ENCODE measurements around the gene SDK1.
"Not testable (repeated sequence)": the region's sequence is repeated elsewhere in the genome, so short reads cannot be mapped to it uniquely, and the experiment has no call there.

SDK1 gene

DNA sequence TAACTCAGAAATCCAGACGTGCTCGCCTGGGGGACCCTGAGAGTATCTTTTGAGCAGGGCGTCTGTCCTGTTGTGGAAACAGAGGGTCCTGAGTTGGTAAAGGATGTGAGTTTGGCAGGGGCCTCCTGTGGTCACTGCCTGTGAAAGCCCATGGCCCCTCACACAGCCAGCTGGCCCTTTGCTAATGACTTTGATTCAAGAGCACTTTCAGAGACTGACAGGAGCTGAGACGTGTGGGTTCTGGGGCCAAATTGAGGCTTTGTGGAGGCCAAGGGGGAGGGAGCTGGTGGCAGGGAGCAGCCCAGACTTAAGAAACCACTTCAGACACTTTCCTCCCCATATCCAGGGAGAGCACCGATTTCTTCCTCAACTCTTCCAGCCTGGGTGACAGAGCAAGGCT lies 921.6 kb downstream of the SDK1 start:
- DNase-seq, result no peak

DNA sequence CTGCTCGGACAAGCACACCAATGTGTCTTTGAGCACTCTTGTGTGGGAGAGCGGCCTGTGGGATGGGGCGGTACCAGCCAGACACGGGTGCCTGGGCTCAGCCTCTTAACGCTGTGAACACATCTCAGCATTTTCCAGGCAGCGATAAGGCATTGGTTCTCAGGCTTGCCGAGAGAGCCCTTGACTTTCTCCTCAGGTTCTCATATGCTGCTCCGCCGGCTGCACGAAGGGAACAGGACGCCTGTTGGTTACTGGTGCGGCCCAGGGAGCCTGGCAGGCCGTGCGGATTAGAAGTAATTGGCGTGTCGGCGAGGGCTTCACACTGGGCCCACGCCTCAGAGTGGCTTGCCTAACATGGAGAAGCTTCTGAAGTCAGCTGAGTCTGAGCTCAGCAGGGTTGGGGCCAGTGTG lies 924.3 kb downstream of the SDK1 start:
- no peak for DNase-seq

- no peak for DNase-seq
Observed at GRCh38 chr7:4225881-4226523, 925.0 kb downstream of the SDK1 start.

- DNase-seq, result no peak
Observed at GRCh38 chr7:4226524-4226882, 925.5 kb downstream of the SDK1 start.

DNA sequence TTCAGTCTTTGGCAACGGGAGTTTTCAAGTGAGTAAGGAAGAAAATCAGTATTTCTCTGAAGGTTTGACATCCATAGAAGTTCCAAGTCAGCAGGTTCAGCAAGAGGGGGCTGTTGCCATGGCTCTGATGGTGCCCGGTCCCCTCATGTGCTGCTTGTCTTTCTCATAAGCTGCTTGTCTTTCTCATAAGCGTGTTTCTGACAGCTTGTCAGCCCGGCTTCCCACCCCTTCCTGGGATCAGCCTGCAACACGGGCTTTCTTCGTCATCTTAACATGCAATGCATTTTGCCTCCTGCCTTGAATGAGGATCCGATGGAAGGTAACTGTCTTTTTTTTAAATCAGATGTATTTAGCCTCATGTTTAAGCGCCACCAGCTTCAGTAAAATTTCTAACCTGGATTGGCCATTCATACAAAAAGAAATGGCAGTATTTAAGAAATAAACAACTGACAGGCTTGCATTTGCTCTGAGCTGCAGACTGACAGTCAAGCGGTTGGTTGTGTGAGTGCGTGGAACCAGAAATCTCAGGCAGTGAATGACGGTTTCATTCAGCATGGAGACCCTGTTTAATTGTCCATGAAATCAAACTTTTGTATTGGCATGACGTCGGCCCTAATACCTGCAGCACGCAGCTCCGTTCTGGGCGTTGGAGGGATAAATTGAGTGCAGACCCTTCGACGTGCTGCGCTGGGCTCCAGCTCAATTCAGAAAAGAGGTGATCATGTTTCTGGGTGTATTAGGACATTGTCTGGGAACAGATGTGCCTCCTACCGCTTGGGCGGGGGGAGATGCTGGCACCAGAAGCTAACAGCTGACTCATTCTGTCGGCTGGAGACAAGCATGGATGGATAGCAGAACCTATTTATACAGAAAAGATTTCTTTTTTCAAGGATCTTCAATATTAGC lies 926.3 kb downstream of the SDK1 start:
- peak; percentile 63 for DNase-seq

- DNase-seq, result no peak
Observed at GRCh38 chr7:4230352-4230751, 929.3 kb downstream of the SDK1 start.

DNA sequence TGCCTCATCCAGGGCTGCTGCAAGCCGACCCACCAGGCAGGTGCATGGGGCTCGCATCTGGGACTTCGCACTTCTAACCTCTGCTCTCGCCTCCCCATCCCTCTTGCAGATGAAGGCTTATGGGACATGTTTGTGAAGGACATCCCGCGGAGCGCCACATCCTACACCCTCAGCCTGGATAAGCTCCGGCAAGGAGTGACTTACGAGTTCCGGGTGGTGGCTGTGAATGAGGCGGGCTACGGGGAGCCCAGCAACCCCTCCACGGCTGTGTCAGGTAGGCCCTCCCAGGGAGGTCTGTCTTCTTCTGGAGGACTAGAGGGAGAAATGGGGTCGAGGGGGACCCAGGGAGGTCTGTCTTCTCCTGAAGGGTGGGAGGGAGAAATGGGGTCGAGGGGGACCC lies 932.1 kb downstream of the SDK1 start:
- DNase-seq, result no peak

DNA sequence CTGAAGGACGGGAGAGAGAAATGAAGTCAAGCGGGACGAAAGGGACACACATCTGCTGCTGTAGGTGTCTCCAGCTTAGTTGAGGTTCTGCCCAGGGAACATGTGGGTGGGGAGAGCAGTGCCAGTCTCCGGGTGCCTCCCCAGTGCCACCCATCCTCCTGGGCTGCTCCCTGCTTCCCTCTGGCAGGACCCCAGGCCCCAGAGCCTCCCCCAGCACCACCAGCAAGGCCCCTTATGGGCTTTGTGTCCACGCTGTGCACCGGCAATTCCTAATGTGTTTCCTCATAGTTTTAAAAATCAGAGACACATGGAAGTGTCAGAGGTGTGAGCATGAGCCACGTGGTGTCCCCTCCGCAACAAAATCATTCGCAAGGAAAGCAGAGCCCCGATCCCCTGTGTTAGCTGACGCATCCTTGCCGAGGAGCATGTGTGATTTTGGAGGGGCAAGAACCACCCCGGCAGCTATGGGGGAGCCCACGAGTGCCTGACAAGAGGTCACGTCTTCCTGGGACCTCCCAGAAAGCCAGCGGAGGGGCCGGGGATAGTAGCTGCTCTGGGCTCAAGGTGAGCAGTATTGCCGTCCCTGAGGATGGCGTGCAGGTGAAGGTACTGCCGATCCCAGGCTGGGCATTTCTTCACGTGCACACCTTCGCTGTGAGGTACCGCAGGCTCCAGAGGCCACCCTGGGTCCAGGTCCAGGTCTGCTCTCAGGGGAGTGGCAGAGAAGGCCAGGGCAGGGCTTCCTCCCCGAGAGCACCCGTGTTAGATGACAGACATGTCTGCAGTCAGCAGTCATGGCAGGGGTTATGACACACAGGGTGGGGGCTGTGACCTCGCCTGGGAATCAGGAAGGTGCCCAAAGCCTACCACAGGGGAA lies 932.8 kb downstream of the SDK1 start:
- no peak for DNase-seq

DNA sequence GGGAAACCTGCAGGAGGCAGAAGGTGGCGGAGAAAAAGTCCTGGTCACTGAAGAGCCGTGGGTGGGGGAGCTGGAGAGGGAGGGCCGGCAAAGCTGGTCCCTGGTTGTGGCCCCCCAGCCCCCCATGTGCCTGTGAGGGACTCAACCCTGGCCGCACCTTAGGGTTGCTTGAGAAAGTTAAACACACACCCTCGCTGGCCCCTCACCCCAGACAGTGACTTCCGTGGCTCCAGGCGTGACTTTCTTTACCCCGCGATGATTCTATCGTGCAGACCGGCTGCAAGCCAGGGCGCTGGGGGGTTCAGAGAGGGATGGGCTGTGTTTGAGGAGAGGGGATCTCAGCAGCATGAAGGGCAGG lies 933.4 kb downstream of the SDK1 start:
- no peak for DNase-seq

GRCh38 chr7:4234886-4235285 lies 933.8 kb downstream of the SDK1 start:
- DNase-seq, result no peak

DNA sequence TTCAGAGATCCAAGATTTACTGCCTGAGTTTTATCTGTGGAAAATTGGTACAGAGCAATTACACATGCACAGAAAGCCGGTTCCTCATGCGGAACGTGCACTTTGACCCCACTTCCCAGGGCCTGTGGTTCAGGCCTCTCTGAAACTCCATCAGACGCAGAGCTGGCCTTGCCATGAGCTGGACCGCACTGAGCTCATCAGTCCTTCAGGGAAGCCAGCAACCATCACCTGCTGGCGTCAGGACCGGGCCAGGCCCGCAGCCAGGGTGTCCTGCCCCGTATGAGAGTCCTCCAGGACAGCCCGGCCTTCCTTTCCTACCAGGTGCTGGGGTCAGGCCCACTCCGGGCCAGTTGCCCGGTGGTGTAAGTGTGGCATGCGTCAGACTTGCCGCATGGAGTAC lies 934.5 kb downstream of the SDK1 start:
- DNase-seq, result no peak

- DNase-seq, result no peak
Observed at GRCh38 chr7:4236389-4236788, 935.3 kb downstream of the SDK1 start.

GRCh38 chr7:4236873-4237272 lies 935.8 kb downstream of the SDK1 start:
- not testable (repeated sequence) for DNase-seq

- DNase-seq, result no peak
Observed at GRCh38 chr7:4237296-4238235, 936.5 kb downstream of the SDK1 start.

GRCh38 chr7:4238861-4239260 lies 937.8 kb downstream of the SDK1 start:
- DNase-seq, result no peak

DNA sequence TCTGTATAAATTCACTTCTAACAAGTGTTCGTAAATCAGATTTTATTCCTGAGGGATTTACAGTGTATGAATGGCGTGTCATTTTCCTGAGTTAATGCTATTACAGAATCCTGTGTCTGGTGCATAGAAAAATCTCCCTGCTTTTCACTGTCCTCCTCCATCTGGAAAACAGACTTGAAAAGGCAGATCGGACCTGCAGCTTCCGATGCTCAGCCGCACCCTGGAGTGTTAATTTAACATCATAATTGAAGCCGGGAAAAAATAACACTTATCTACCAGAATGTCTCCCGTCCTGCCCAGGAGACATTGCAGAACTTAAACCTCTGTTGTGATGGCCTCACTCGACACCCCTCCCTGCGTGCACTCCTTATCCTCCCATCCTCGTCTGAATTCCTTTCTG lies 939.0 kb downstream of the SDK1 start:
- no peak for DNase-seq

DNA sequence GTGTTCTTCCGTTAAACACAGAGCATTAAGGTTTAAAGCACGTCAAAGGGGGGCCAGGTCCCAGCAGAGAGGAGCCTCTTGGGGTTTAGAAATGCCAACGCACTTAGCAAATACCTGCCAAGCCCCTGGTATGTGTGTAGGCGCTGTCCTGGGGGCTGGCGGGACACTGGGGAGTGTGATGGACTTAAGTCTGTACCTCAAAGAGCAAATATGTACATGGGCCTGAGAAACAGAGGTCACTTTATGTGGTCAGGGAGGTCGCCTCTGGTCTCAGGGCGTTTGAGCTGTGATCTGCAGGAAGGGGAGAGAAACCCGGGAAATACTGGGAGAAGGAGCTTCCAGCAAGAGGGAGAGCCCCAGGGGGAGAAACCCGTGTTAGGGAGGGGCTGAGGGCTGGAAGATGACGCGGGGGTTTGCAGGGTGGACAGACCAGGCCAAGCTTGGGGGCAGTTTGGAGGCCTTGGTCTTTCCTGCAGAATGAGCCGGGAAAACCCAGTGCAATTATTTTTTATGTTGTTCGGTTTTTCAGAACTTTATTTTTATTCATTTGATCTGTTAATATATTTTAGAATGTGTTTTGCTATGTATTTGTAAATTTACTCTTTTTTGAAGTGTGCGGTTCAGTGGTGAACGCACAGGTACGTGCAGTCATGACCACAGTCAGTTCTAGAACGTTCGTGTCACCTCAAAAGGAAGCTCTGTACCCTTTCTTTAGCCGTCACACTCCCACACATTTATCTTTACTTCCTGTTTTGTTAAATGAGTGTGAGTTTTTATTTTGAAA lies 939.7 kb downstream of the SDK1 start:
- DNase-seq, result no peak

DNA sequence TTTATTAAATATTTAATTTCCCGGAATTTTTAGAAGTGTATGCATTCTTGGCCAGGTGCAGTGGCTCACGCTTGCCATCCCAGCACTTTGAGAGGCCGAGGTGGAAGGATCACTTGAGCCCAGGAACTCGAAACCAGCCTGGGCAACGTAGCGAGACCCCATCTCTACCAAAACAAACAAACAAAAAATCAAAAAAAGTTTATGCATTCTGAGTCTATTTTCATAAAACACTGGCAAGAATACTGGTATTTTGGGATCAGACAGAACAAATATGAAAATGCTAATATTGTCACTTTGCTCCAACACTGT lies 940.2 kb downstream of the SDK1 start:
- no peak for DNase-seq

- DNase-seq, result no peak
Observed at GRCh38 chr7:4241791-4242190, 940.7 kb downstream of the SDK1 start.

DNA sequence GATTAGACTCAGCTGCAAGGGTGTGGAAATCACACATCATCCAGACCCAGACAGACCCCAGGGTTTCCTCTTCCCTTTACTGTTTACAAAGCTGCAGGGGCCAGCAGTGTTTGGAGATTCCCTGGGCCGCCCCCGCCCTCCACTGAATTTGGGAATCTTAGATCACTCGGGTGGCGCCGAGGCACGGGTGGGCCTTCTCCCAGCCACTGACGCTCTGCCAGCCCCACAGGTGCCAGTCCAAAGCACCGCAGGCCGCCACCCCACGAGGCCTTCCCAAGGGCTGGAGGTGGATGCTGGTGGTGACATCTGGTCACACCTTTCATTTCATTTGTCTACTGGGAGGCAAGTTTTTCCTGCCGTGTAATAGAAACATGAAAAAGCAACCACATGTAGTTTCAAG lies 941.7 kb downstream of the SDK1 start:
- no peak for DNase-seq

- DNase-seq, result no peak
Observed at GRCh38 chr7:4244041-4244440, 943.0 kb downstream of the SDK1 start.

DNA sequence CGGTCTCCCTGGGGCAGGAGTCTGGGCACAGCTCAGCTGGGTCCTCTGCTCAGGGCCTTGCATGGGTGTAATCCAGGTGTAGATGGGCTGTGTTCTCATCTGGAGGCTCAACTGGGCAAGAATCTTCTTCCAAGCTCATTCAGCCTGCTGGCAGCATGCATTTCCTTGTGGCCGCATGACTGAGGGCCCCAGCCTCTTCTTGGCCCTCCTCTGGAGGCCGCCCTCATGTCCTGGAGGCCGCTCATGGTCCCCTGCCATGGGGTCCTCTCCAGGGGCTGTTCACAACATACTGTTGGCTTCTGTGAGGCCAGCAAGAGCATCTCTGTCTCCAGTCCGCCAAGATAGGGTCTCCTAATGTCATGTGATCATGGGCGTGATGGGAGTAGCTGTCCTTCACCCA lies 943.6 kb downstream of the SDK1 start:
- no peak for DNase-seq
